ENCODE measurements around the gene ZNF579. TPM values are rescaled to one million over a fixed set of nuclear protein-coding genes. Genes with fewer than 3 reads are reported as not detected.

ZNF579 gene, protein sequence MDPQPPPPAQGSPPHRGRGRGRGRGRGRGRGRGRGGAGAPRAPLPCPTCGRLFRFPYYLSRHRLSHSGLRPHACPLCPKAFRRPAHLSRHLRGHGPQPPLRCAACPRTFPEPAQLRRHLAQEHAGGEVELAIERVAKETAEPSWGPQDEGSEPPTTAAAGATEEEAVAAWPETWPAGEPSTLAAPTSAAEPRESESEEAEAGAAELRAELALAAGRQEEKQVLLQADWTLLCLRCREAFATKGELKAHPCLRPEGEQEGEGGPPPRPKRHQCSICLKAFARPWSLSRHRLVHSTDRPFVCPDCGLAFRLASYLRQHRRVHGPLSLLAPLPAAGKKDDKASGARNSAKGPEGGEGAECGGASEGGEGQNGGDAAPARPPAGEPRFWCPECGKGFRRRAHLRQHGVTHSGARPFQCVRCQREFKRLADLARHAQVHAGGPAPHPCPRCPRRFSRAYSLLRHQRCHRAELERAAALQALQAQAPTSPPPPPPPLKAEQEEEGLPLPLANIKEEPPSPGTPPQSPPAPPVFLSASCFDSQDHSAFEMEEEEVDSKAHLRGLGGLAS
- total RNA-seq (2021): 49.0 TPM in 2 replicates
- percentile 74 among the genes with signal in this experiment for Bru-seq, nascent RNA
- percentile 84 among the genes with signal in this experiment for BruChase-seq, experiment 1, labeled RNA remaining after a 2-hour chase
- percentile 86 among the genes with signal in this experiment for BruChase-seq, experiment 2, labeled RNA remaining after a 6-hour chase
- long read RNA-seq, transcript ZNF579-201 (2 exons, 2,899 nt): major isoform, 23 of 29 reads
- long read RNA-seq, partial matches to known transcripts: 0 of 29 reads
- long read RNA-seq, other reads (novel, unspliced or antisense): 6 of 29 reads

DNA sequence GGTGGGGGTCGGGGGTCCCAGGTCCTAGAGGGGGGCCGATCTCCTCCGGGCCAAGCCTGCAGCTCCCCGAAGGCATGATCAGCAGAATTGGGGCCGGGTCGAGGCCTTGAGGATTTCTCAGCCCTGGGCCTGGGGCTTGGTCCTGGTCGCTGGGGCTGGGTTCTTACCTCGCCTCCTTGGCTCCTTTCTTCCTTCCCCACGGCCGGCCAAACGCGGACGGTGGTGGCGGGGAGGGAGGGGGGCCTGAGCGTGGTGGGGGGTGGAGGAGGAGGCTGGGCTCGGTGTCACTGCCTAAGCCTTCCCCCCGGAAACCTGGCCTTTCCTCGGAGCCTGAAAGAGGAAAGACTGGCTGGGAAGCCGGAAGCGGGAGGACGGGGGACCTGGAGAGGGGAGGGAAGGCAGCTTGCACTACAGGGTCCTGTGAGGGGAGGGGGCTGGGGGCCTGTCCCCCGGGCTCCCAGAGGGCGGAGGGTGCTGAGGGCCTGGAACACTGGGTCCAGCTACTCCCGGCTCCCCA is at the start of gene ZNF579:
Gene ZNF579, minus strand, starts transcription at position 221 of the 517 bp plus-strand sequence. CDS start 1,209 bp downstream, outside the sequence.
- H3K4me1 ChIP-seq (replicated peaks; ENCODE audit: insufficient read depth): 0 out of 2 replicates have a peak, but pooled peaks cover 3% of the 10 kb centered on the region
- H3K9me2 ChIP-seq (ENCODE audit: insufficient read depth): no peaks in the 10 kb centered on the region
- peak within 1 kb of the TSS; percentile 98 for H3K4me3 ChIP-seq
- H2AFZ ChIP-seq: peak within 1 kb of the TSS; percentile 87
- H3K79me2 ChIP-seq (ENCODE audit: low read depth): peaks cover 18% of the 10 kb centered on the region
- ChIA-PET CTCF (interaction anchor here (0.5 kb wide), 1 partner anchor 1101 kb away, joined by 7 read pairs; no protein-coding TSS in a partner anchor), POLR2A (ENCODE audit: unreplicated experiment) (interaction anchor here (0.6 to 1.6 kb wide), 4 partner anchors 19 to 51 kb away, joined by 5 to 6 read pairs (median 6); partner anchors contain the start of gene FIZ1)
- H3K4me2 ChIP-seq: peak within 1 kb of the TSS; percentile 91
- BruUV-seq (replicated peaks): no TSS peak
- H3F3A ChIP-seq (ENCODE audit: insufficient read depth, low read depth): peaks cover 41% of the 10 kb centered on the region; the same call in 1 of the 2 replicates
- H3K27me3 ChIP-seq (ENCODE audit: insufficient read depth, low read depth): 0 out of 2 replicates have a peak, but pooled peaks cover 5% of the 10 kb centered on the region
- intact Hi-C loops (cut with micrococcal nuclease; ENCODE audit: unreplicated experiment): loop anchor here (1.0 kb wide), 1 partner anchor 34 kb away; no protein-coding TSS in a partner anchor
- peaks cover 9% of the 10 kb centered on the region; the same call in 1 of the 2 replicates for H3K36me3 ChIP-seq (ENCODE audit: low read depth)
- H3K27ac ChIP-seq: peak within 1 kb of the TSS; percentile 62
- TF ChIP-seq, protein P1, sequence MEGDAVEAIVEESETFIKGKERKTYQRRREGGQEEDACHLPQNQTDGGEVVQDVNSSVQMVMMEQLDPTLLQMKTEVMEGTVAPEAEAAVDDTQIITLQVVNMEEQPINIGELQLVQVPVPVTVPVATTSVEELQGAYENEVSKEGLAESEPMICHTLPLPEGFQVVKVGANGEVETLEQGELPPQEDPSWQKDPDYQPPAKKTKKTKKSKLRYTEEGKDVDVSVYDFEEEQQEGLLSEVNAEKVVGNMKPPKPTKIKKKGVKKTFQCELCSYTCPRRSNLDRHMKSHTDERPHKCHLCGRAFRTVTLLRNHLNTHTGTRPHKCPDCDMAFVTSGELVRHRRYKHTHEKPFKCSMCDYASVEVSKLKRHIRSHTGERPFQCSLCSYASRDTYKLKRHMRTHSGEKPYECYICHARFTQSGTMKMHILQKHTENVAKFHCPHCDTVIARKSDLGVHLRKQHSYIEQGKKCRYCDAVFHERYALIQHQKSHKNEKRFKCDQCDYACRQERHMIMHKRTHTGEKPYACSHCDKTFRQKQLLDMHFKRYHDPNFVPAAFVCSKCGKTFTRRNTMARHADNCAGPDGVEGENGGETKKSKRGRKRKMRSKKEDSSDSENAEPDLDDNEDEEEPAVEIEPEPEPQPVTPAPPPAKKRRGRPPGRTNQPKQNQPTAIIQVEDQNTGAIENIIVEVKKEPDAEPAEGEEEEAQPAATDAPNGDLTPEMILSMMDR (conservative IDR thresholded peaks at IDR 0.05): no peak
- no peak for TF ChIP-seq EZH2 (IDR thresholded peaks at IDR 0.05; ENCODE audit: low read depth)
- peaks cover 7% of the 10 kb centered on the region; the same call in 1 of the 2 replicates for H4K20me1 ChIP-seq (ENCODE audit: insufficient read depth)
- no peaks in the 10 kb centered on the region for H3K9me3 ChIP-seq (ENCODE audit: insufficient read depth, low read depth)
- peak; percentile 70 to 90 for DNase-seq

DNA sequence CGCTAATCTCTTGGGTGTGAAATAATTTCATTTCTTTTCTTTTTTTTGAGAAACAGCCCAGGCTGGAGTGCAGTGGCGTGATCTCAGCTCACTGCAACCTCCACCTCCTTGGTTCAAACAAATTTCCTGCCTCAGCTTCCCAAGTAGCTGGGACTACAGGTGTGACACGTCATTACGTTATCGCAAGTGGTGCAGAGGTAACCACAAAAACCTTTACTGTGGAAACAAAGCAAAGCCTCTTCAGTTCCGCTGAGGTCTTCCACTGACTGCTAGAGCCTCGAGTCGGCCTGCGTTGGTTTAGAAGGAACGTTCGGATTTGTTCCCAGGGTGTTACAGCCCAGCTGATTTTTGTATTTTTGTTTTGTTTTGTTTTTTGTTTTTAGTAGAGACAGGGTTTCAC is 45.7 kb upstream of the ZNF579 start:
- Histone ChIP-seq H3K9me3 (ENCODE audit: insufficient read depth, low read depth) (no peaks in the 10 kb centered on the region), H3F3A (ENCODE audit: insufficient read depth, low read depth) (peaks cover 12% of the 10 kb centered on the region), H3K27me3 (ENCODE audit: insufficient read depth, low read depth) (no peaks in the 10 kb centered on the region), H3K4me2 (no peak overlapping the region), H3K79me2 (ENCODE audit: low read depth) (no peaks in the 10 kb centered on the region), H4K20me1 (ENCODE audit: insufficient read depth) (peaks cover 8% of the 10 kb centered on the region), H2AFZ (no peak overlapping the region), H3K27ac (no peak overlapping the region), H3K36me3 (ENCODE audit: low read depth) (no peaks in the 10 kb centered on the region), H3K4me1 (replicated peaks; ENCODE audit: insufficient read depth) (peaks cover 14% of the 10 kb centered on the region), H3K9me2 (ENCODE audit: insufficient read depth) (no peaks in the 10 kb centered on the region), H3K4me3 (no peak overlapping the region)
- ChIA-PET POLR2A (ENCODE audit: unreplicated experiment) (interaction anchor here (0.6 kb wide), 1 partner anchor 140 kb away, joined by 7 read pairs; no protein-coding TSS in a partner anchor), CTCF (interaction anchor here (0.5 to 1.0 kb wide), 2 partner anchors 16 to 159 kb away, joined by 5 to 6 read pairs; no protein-coding TSS in a partner anchor)
- intact Hi-C loops (cut with micrococcal nuclease; ENCODE audit: unreplicated experiment): no loop called here
- TF ChIP-seq, protein P1 (conservative IDR thresholded peaks at IDR 0.05): no peak
- no peak for TF ChIP-seq EZH2 (IDR thresholded peaks at IDR 0.05; ENCODE audit: low read depth)
- no TSS peak for BruUV-seq (replicated peaks)
- peak in 1 of 2 experiments; percentile 32 for DNase-seq

DNA sequence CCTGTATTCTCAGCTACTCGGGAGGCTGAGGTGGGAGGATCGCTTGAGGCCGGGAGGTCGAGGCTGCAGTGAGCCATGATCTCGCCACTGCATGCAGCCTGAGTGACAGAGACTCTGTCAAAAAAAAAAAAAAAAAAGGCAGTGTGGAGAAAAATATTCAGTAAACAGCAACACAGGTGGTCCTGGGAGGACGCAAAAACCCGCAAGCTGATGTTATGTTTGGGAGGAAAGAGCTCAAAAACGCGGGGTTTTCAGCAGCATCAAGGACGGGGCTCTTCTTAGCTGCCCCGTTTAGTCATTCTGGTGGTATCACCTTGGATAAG is 44.3 kb upstream of the ZNF579 start:
- DNase-seq: no peak
- Histone ChIP-seq H3K36me3 (ENCODE audit: low read depth) (no peaks in the 10 kb centered on the region), H3K27ac (peak overlapping the region; percentile 75), H4K20me1 (ENCODE audit: insufficient read depth) (peaks cover 8% of the 10 kb centered on the region), H3K4me2 (peak overlapping the region; percentile 92), H2AFZ (peak overlapping the region; percentile 88), H3K79me2 (ENCODE audit: low read depth) (no peaks in the 10 kb centered on the region), H3K9me3 (ENCODE audit: insufficient read depth, low read depth) (no peaks in the 10 kb centered on the region), H3F3A (ENCODE audit: insufficient read depth, low read depth) (peaks cover 17% of the 10 kb centered on the region), H3K9me2 (ENCODE audit: insufficient read depth) (no peaks in the 10 kb centered on the region), H3K4me3 (peak overlapping the region; percentile 62), H3K4me1 (replicated peaks; ENCODE audit: insufficient read depth) (peaks cover 14% of the 10 kb centered on the region), H3K27me3 (ENCODE audit: insufficient read depth, low read depth) (no peaks in the 10 kb centered on the region)
- POLR2A ChIA-PET (ENCODE audit: unreplicated experiment): interaction anchor here (0.6 to 1.0 kb wide), 7 partner anchors 19 to 550 kb away, joined by 3 to 11 read pairs (median 4); partner anchors contain the start of gene ZNF628
- TF ChIP-seq, protein P1 (conservative IDR thresholded peaks at IDR 0.05): no peak
- TF ChIP-seq EZH2 (IDR thresholded peaks at IDR 0.05; ENCODE audit: low read depth): no peak
- intact Hi-C loops (cut with micrococcal nuclease; ENCODE audit: unreplicated experiment): no loop called here
- TSS peak; percentile 90 for BruUV-seq (replicated peaks)
- CTCF ChIA-PET: interaction anchor here (0.6 to 1.0 kb wide), 5 partner anchors 16 to 366 kb away, joined by 3 to 14 read pairs (median 8); partner anchors contain the start of gene PPP6R1

Data from PC-9 (cell line).